Measurements from ENCODE around the gene RPTOR.

DNA sequence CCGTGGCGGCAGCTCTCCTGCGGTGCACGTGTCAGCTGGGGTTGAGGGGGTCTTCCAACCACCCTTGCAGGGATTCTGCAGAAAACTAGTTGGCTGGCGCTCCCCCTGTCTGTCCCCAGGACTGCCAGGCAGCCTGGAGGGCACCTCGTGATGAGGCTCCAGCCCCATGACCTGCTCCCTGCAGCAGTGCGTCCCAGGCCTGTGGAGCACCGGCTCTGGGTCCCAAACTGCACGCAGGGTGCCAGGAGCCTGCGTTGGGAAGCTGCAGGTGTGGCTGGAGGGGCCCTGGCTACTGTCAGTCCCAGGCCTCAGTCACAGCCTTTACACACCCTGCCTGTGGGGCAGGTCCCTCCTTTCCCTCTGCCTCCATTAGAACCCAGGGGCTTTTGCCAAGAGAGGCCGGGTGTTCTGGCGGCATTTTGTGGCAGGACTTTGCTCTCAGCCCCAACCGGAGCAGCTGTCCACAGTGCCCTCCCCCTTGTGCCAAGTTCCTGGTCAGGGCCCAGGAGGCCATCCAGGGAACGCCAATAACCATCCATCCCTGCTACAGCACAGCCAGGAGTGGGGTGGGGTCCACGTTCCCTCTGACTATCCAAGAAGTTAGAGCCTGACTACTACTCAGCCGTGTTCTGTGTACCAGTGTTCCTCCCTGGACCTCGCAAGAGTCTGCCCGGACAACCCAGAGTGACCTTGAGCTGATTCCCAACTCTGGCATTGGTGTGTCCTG is 456.2 kb downstream of the RPTOR start:
- TF ChIP-seq, protein P1, sequence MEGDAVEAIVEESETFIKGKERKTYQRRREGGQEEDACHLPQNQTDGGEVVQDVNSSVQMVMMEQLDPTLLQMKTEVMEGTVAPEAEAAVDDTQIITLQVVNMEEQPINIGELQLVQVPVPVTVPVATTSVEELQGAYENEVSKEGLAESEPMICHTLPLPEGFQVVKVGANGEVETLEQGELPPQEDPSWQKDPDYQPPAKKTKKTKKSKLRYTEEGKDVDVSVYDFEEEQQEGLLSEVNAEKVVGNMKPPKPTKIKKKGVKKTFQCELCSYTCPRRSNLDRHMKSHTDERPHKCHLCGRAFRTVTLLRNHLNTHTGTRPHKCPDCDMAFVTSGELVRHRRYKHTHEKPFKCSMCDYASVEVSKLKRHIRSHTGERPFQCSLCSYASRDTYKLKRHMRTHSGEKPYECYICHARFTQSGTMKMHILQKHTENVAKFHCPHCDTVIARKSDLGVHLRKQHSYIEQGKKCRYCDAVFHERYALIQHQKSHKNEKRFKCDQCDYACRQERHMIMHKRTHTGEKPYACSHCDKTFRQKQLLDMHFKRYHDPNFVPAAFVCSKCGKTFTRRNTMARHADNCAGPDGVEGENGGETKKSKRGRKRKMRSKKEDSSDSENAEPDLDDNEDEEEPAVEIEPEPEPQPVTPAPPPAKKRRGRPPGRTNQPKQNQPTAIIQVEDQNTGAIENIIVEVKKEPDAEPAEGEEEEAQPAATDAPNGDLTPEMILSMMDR (conservative IDR thresholded peaks at IDR 0.05; ENCODE audit: low read length) = no peak
- no peak for TF ChIP-seq EZH2phosphoT487 (IDR thresholded peaks at IDR 0.05; ENCODE audit: borderline replicate concordance, low read depth, low read length)

All from OCI-LY7 (cell line).